Thoracic aorta (tissue), 2 donors: ENCODE measurements around the gene PODN. TPM values are rescaled to one million over a fixed set of nuclear protein-coding genes. Genes with fewer than 3 reads are reported as not detected.

Experiments used
- ATAC-seq: fragments of 150-250 bp; one replicate; pipeline ENCODE4 v1.8.0; 2017; ENCODE audit warnings: low read depth; ENCODE audit not compliant: insufficient number of reproducible peaks, low FRiP score
- DNase-seq: peaks from one replicate; pipeline ENCODE4 v3.0.0-alpha.2; 2020; ENCODE audit warnings: low spot score
- H3K27ac ChIP-seq, 2 donors: fragments of 200-600 bp; sonication (generic); 1 replicate in 1 of 2; 2 replicates in 1 of 2; pipeline ENCODE4 v1.5.1; 2016; ENCODE audit warnings: mild to moderate bottlenecking in 2 of 2, moderate library complexity in 2 of 2
- H3K27me3 ChIP-seq: fragments of 200-600 bp; sonication (generic); replicated peaks from 2 replicates; pipeline ENCODE4 v1.6.0; 2016; ENCODE audit warnings: mild to moderate bottlenecking; ENCODE audit not compliant: insufficient read depth
- H3K36me3 ChIP-seq: fragments of 200-600 bp; sonication (generic); one replicate; pipeline ENCODE4 v1.5.1; 2016
- H3K4me1 ChIP-seq, 2 donors: fragments of 200-600 bp; sonication (generic); 1 replicate in 1 of 2; 2 replicates in 1 of 2; pipeline versions ENCODE4 v1.5.1 to v1.6.0; 2016; ENCODE audit warnings: low read depth in 2 of 2, mild to moderate bottlenecking in 1 of 2; ENCODE audit not compliant: control insufficient read depth in 1 of 2
- H3K4me3 ChIP-seq: fragments of 200-600 bp; sonication (generic); 2 replicates; pipeline ENCODE4 v1.5.1; 2016; ENCODE audit warnings: mild to moderate bottlenecking
- H3K9me3 ChIP-seq: fragments of 200-600 bp; sonication (generic); 2 replicates; pipeline ENCODE4 v1.5.1; 2016
- total RNA-seq, 2 donors: library from RNA; depleted of rRNA; stranded (reverse); fragments of >200 nt; gene quantifications; one replicate each; pipeline versions ENCODE4 v1.1.0 to v1.2.3, GENCODE V29; 2016
- TF ChIP-seq, protein P1 (sequence below): fragments of 200-600 bp; sonication (generic); IDR thresholded peaks from one replicate; pipeline ENCODE4 v1.5.1; 2019; ENCODE audit warnings: antibody characterized with exemption

PODN gene
- total RNA-seq, 2 donors from 2014 or later: 119 to 152 TPM

DNA sequence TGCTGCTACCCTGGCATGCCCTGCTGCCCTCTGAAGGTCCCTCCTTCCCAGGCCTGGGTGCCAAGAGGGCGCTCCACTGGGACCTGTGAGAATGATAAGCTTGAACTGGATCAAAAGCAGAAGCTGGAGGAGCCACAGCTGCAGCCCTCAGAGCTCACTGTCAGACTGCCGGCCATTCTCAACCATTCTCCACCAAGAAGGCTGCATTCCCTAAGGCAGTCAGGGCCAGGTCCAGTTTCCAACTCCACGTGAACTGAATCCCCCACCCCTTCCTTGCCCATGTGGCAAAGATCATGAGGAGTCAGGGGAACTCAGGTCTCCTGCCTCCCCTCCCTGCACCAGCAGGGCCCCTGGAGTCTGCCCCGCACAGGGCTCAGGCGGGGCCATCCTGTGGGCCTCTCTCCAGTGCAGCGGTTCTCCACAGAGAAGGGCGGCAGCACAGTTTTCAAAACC lies 61.0 kb downstream of the PODN start:
- Histone ChIP-seq H3K27ac (peak overlapping the region; percentile 68 to 78), H3K4me1 (peaks cover 14 to 51% of the 10 kb centered on the region in 2 donors), H3K9me3 (no peaks in the 10 kb centered on the region), H3K27me3 (no peaks in the 10 kb centered on the region), H3K4me3 (no peak overlapping the region), H3K36me3 (no peaks in the 10 kb centered on the region)
- DNase-seq: no peak
- TF ChIP-seq, protein P1, sequence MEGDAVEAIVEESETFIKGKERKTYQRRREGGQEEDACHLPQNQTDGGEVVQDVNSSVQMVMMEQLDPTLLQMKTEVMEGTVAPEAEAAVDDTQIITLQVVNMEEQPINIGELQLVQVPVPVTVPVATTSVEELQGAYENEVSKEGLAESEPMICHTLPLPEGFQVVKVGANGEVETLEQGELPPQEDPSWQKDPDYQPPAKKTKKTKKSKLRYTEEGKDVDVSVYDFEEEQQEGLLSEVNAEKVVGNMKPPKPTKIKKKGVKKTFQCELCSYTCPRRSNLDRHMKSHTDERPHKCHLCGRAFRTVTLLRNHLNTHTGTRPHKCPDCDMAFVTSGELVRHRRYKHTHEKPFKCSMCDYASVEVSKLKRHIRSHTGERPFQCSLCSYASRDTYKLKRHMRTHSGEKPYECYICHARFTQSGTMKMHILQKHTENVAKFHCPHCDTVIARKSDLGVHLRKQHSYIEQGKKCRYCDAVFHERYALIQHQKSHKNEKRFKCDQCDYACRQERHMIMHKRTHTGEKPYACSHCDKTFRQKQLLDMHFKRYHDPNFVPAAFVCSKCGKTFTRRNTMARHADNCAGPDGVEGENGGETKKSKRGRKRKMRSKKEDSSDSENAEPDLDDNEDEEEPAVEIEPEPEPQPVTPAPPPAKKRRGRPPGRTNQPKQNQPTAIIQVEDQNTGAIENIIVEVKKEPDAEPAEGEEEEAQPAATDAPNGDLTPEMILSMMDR: no peak
- no peak for ATAC-seq

- ATAC-seq (no peak), DNase-seq (no peak)
- Histone ChIP-seq H3K27me3 (no peaks in the 10 kb centered on the region), H3K36me3 (no peaks in the 10 kb centered on the region), H3K9me3 (no peaks in the 10 kb centered on the region), H3K4me1 (peaks cover 14 to 51% of the 10 kb centered on the region in 2 donors), H3K27ac (peak overlapping the region; percentile 68 to 78), H3K4me3 (no peak overlapping the region)
- TF ChIP-seq, protein P1: no peak
Observed at GRCh38 chr1:53123453-53124140, 61.6 kb downstream of the PODN start.

- ATAC-seq: no peak
- no peaks in the 10 kb centered on the region for H3K36me3 ChIP-seq
- peaks cover 14 to 51% of the 10 kb centered on the region in 2 donors for H3K4me1 ChIP-seq
- TF ChIP-seq, protein P1: no peak
- no peaks in the 10 kb centered on the region for H3K27me3 ChIP-seq
- H3K27ac ChIP-seq: peak overlapping the region in 1 of 2 donors; percentile 13
- DNase-seq: no peak
- H3K9me3 ChIP-seq: no peaks in the 10 kb centered on the region
- no peak overlapping the region for H3K4me3 ChIP-seq
Observed at GRCh38 chr1:53125122-53125521, 63.1 kb downstream of the PODN start.

- no peak for ATAC-seq
- H3K4me1 ChIP-seq: peaks cover 14 to 50% of the 10 kb centered on the region in 2 donors
Observed at GRCh38 chr1:53125623-53126360, 63.8 kb downstream of the PODN start.

GRCh38 chr1:53126495-53126894 lies 64.5 kb downstream of the PODN start:
- peaks cover 14 to 42% of the 10 kb centered on the region in 2 donors for H3K4me1 ChIP-seq
- H3K4me3 ChIP-seq: no peak overlapping the region
- no peak overlapping the region for H3K27ac ChIP-seq
- no peaks in the 10 kb centered on the region for H3K27me3 ChIP-seq
- no peaks in the 10 kb centered on the region for H3K36me3 ChIP-seq
- DNase-seq (no peak), ATAC-seq (no peak)
- TF ChIP-seq, protein P1: no peak
- H3K9me3 ChIP-seq: no peaks in the 10 kb centered on the region

More at GRCh38 chr1:53125623-53126360, 63.8 kb downstream of the PODN start:
- Histone ChIP-seq H3K4me3 (no peak overlapping the region), H3K27ac (no peak overlapping the region), H3K27me3 (no peaks in the 10 kb centered on the region), H3K9me3 (no peaks in the 10 kb centered on the region), H3K36me3 (no peaks in the 10 kb centered on the region)
- no peak for DNase-seq
- TF ChIP-seq, protein P1: no peak
